ENCODE results near the gene GABPB1. TPM values are rescaled to one million over a fixed set of nuclear protein-coding genes. Genes with fewer than 3 reads are reported as not detected.

Gene GABPB1
- total RNA-seq, 4 donors from 2014 or later = 9.2 to 21.6 (median 16.3) TPM

- Histone ChIP-seq H3K4me1 (peaks cover 0 to 25% (median 6%) of the 10 kb centered on the region in 3 donors), H3K27ac (no peak overlapping the region), H3K36me3 (no peaks in the 10 kb centered on the region), H3K4me3 (no peak overlapping the region), H3K9me3 (no peaks in the 10 kb centered on the region), H3K27me3 (peaks cover 0 to 3% (median 0%) of the 10 kb centered on the region in 4 donors)
- intact Hi-C loops (cut with DNase I) = no loop called here
- WGBS, 2 donors = 54 to 59% methylated on average over 5 of the region's 5 CpGs
- no peak for DNase-seq
- TF ChIP-seq CTCF (IDR thresholded peaks at IDR 0.05) = no peak
- TF ChIP-seq POLR2A (IDR thresholded peaks at IDR 0.05) = no peak
Measured at GRCh38 chr15:50256188-50257041, 98.6 kb downstream of the GABPB1 start.

GRCh38 chr15:50252556-50252955, 102.4 kb downstream of the GABPB1 start:
- Histone ChIP-seq H3K27ac (no peak overlapping the region), H3K36me3 (no peaks in the 10 kb centered on the region), H3K27me3 (no peaks in the 10 kb centered on the region), H3K9me3 (no peaks in the 10 kb centered on the region), H3K4me3 (no peak overlapping the region), H3K4me1 (peaks cover 8 to 34% (median 16%) of the 10 kb centered on the region in 3 donors)
- TF ChIP-seq CTCF (IDR thresholded peaks at IDR 0.05) (no peak), POLR2A (IDR thresholded peaks at IDR 0.05) (no peak)
- WGBS, 2 donors = 91 to 95% methylated on average over 4 to 8 of the region's 11 CpGs
- DNase-seq = no peak
- intact Hi-C loops (cut with DNase I) = no loop called here

DNA sequence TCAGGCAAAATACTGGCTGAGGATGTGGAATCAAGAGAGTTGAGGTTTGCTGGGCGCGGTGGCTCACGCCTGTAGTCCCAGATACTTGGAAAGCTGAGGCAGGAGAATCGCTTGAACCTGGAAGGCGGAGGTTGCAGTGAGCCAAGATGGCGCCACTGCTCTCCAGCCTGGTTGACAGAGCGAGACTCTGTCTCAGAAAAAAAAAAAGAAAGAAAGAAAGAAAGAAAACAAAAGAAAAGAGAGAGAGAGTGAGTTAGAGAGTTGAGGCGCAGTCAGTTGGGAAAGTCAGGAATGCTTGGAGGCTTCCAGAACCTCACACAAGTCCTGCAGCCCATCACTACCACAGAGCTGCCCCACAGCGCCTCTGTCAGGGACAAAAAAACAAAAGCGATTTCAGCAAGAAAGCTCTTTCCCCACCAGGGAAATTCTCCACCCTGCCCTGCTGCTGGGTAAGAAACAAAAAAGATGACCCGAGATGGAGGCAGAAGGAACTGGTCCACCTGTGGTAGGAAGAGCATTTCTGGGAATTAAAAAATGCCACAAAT, 103.3 kb downstream of the GABPB1 start:
- intact Hi-C loops (cut with DNase I) = no loop called here
- no peak for DNase-seq
- no peaks in the 10 kb centered on the region for H3K9me3 ChIP-seq
- WGBS, 2 donors = 81 to 92% methylated on average over 8 to 11 of the region's 11 CpGs
- H3K27me3 ChIP-seq = no peaks in the 10 kb centered on the region
- peaks cover 10 to 29% (median 10%) of the 10 kb centered on the region in 3 donors for H3K4me1 ChIP-seq
- TF ChIP-seq POLR2A (IDR thresholded peaks at IDR 0.05) (no peak), CTCF (IDR thresholded peaks at IDR 0.05) (no peak)
- no peak overlapping the region for H3K4me3 ChIP-seq
- no peaks in the 10 kb centered on the region for H3K36me3 ChIP-seq
- no peak overlapping the region for H3K27ac ChIP-seq

DNA sequence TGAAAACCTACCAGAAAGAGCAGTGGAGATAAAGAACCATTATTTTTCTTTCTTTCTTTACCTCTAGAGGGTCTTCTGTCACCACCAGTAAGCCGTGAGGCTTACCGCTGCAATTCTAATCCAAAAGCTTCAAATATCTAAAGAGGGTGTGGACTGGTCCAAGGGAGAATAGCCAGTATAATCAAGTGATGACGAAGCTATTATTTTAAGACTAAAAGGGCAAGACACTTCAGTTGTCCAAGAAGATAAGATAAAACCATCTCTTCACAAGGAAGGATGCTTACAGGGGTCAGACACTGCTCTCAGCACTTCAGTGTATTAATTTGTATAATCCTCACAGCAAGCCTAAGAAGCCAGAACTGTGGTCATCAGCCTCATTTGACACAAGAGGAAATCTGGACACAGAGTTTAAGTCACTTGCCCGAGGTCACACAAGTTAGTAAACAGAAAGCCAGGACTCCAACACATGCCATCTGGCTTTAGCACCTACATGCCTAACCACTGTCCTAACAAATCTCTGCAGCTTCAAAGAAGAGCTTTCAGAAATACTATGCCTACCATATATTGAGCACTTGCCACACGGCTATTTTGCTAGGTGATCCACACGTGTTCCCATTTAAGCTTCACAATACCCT, 104.1 kb downstream of the GABPB1 start:
- Histone ChIP-seq H3K36me3 (no peaks in the 10 kb centered on the region), H3K9me3 (no peaks in the 10 kb centered on the region), H3K27me3 (no peaks in the 10 kb centered on the region), H3K4me1 (peaks cover 10 to 22% (median 10%) of the 10 kb centered on the region in 3 donors), H3K4me3 (no peak overlapping the region), H3K27ac (no peak overlapping the region)
- no peak for TF ChIP-seq POLR2A (IDR thresholded peaks at IDR 0.05)
- TF ChIP-seq CTCF (IDR thresholded peaks at IDR 0.05) = no peak
- no peak for DNase-seq
- intact Hi-C loops (cut with DNase I) = no loop called here
- WGBS, 2 donors = 73 to 83% methylated on average over 5 to 6 of the region's 6 CpGs

DNA sequence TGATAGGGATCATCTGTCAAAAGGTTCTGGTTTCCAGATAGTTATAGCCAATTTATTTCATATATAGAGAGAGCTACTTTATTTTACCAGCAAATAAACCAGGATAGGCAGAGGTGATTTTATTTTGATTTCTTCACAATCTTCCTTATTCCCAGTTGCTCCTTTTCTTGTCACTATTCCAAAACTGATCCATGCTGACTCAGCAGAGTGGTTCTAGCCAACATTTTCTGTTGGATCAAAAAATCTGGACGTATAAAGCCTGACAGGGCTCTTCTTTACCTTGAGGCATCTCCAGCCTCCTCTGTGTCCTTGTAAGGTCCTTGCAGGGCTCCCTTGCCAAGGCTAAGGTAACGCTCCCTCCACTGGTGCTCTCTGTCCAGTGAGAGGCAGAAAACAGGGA, 105.3 kb downstream of the GABPB1 start:
- no peak for TF ChIP-seq POLR2A (IDR thresholded peaks at IDR 0.05)
- no peak for TF ChIP-seq CTCF (IDR thresholded peaks at IDR 0.05)
- WGBS, 2 donors = 44 to 63% methylated on average over 1 to 2 of the region's 2 CpGs

More for the DNA sequence above, 105.3 kb downstream of the GABPB1 start:
- Histone ChIP-seq H3K9me3 (no peaks in the 10 kb centered on the region), H3K4me3 (no peak overlapping the region), H3K36me3 (no peaks in the 10 kb centered on the region), H3K4me1 (peaks cover 10 to 21% (median 10%) of the 10 kb centered on the region in 3 donors), H3K27me3 (no peaks in the 10 kb centered on the region), H3K27ac (no peak overlapping the region)
- intact Hi-C loops (cut with DNase I) = no loop called here
- DNase-seq = no peak
